K562 (cell line): ENCODE measurements around the gene CLSTN2. TPM values are rescaled to one million over a fixed set of nuclear protein-coding genes. Genes with fewer than 3 reads are reported as not detected.

ENCODE experiments used
- ATAC-seq: fragments of 200-7000 bp; cut with Tn5 transposase; 3 replicates; pipeline ENCODE4 v1.9.1; 2020; ENCODE audit warnings: moderate library complexity
- BruUV-seq: library from RNA; stranded (reverse); fragments of 400-500 nt; replicated peaks from 2 replicates; lab custom pipeline; 2021; lab: Mats Ljungman, UMichigan
- CTCF ChIA-PET: fragments of 300-600 bp; formaldehyde crosslinking; extraction: SDS; loops from one replicate; lab custom pipeline; 2021; ENCODE audit warnings: low intra/inter-chr PET ratio; lab: Yijun Ruan, JAX
- POLR2A ChIA-PET: fragments of 300-600, 350-650 bp; sonication (Branson Sonifier 250); formaldehyde crosslinking; extraction: SDS; loops from one replicate; lab custom pipeline; 2021; ENCODE audit warnings: antibody characterized with exemption, inconsistent platforms; lab: Yijun Ruan, JAX
- DNase-seq, 4 experiments: peaks; one replicate each; pipeline versions ENCODE4 v3.0.0 to v3.0.0-alpha.2; 2011 to 2018; ENCODE audit warnings: low spot score in 3 of 4, mixed read lengths in 3 of 4; ENCODE audit errors: extremely low read depth in 1 of 4
- FAIRE-seq: peaks from 2 replicates; lab custom pipeline; 2011; peaks lifted over from hg19 to GRCh38; lab: Jason Lieb, UNC
- H2AFZ ChIP-seq: 2 replicates; pipeline ENCODE4 v1.6.0; 2011; ENCODE audit warnings: low read depth, low read length, control low read depth, inconsistent platforms
- H3K27ac ChIP-seq: fragments of 200-600 bp; 3 replicates; pipeline ENCODE4 v1.8.0; 2011; ENCODE audit warnings: low read depth, mild to moderate bottlenecking, control low read depth, inconsistent platforms, low read length, moderate library complexity, mixed read lengths; ENCODE audit errors: extremely low read depth
- H3K27me3 ChIP-seq, 2 experiments: fragments of 300-600 bp in 1 of 2; 2 replicates in 1 of 2; 3 replicates in 1 of 2; pipeline versions ENCODE4 v1.6.0 to v1.8.0; 2011; ENCODE audit warnings: inconsistent platforms in 2 of 2, low read length in 2 of 2, mild to moderate bottlenecking in 1 of 2, mixed read lengths in 1 of 2, moderate library complexity in 1 of 2; ENCODE audit not compliant: control insufficient read depth in 2 of 2, insufficient read depth in 2 of 2
- H3K36me3 ChIP-seq: fragments of 300-600 bp; 3 replicates; pipeline ENCODE4 v1.8.0; 2011; ENCODE audit warnings: mild to moderate bottlenecking, low read length, inconsistent platforms; ENCODE audit not compliant: control insufficient read depth, insufficient read depth
- H3K4me1 ChIP-seq, 2 experiments: fragments of 200-600 bp in 1 of 2; replicated peaks in 1 of 2; 2 replicates in 1 of 2; 3 replicates in 1 of 2; pipeline versions ENCODE4 v1.5.1 to v1.8.0; 2011; ENCODE audit warnings: inconsistent platforms in 2 of 2, low read length in 2 of 2, mild to moderate bottlenecking in 1 of 2, mixed read lengths in 1 of 2, moderate library complexity in 1 of 2; ENCODE audit not compliant: control insufficient read depth in 2 of 2, insufficient read depth in 2 of 2
- H3K4me2 ChIP-seq: 2 replicates; pipeline ENCODE4 v1.6.1; 2011; ENCODE audit warnings: low read length, control low read depth, inconsistent platforms, mixed read lengths; ENCODE audit not compliant: insufficient read depth
- H3K4me3 ChIP-seq: fragments of 200-600 bp; sonication (generic), shearing (Covaris generic); 2 replicates; pipeline ENCODE4 v1.5.1; 2016; ENCODE audit warnings: control low read depth, inconsistent platforms
- H3K79me2 ChIP-seq: fragments of 200-600 bp; 3 replicates; pipeline ENCODE4 v1.8.0; 2011; ENCODE audit warnings: low read length, inconsistent platforms; ENCODE audit not compliant: control insufficient read depth, insufficient read depth
- H3K9ac ChIP-seq, 2 experiments: 2 replicates each; pipeline versions ENCODE4 v1.6.0 to v1.6.1; 2011; ENCODE audit warnings: low read depth in 2 of 2, low read length in 2 of 2, control low read depth in 1 of 2, inconsistent platforms in 1 of 2, mild to moderate bottlenecking in 1 of 2, mixed read lengths in 1 of 2; ENCODE audit not compliant: insufficient read depth in 1 of 2
- H3K9me1 ChIP-seq: one replicate; pipeline ENCODE4 v1.6.0; 2011; ENCODE audit warnings: inconsistent platforms, mild to moderate bottlenecking, low read length, moderate library complexity; ENCODE audit not compliant: control insufficient read depth, insufficient read depth
- H3K9me3 ChIP-seq: replicated peaks from 2 replicates; pipeline ENCODE4 v1.5.1; 2011; ENCODE audit warnings: low read depth, low read length, inconsistent platforms; ENCODE audit not compliant: control insufficient read depth, insufficient read depth
- H4K20me1 ChIP-seq: replicated peaks from 2 replicates; pipeline ENCODE4 v1.6.1; 2011; ENCODE audit warnings: low read length, inconsistent platforms, mixed read lengths; ENCODE audit not compliant: control insufficient read depth, insufficient read depth
- CBFB ChIP-seq: sonication (generic); formaldehyde crosslinking; IDR thresholded peaks from 2 replicates; pipeline ENCODE4 v1.4.0; 2020; ENCODE audit warnings: mild to moderate bottlenecking, missing genetic modification reagents
- DDX20 ChIP-seq: fragments of 450-650 bp; IDR thresholded peaks from 2 replicates; pipeline ENCODE4 v1.6.1; 2016; ENCODE audit warnings: missing genetic modification characterization, low read depth, mild to moderate bottlenecking, missing compliant biosample characterization, moderate library complexity
- GATAD2A ChIP-seq: fragments of 450-650 bp; IDR thresholded peaks from 2 replicates; pipeline ENCODE4 v1.6.1; 2017
- NELFE ChIP-seq: IDR thresholded peaks from 2 replicates; pipeline ENCODE4 v1.6.1; 2011; ENCODE audit warnings: mild to moderate bottlenecking; ENCODE audit not compliant: insufficient read depth, insufficient read length
- POLR2AphosphoS2 ChIP-seq: IDR thresholded peaks from 2 replicates; pipeline ENCODE4 v1.6.1; 2012; ENCODE audit warnings: low read length, improper control_type of control experiment
- in situ Hi-C: fragments of 300-500 bp; cut with MboI; formaldehyde crosslinking; loops from 4 replicates; pipeline ENCODE4 v1.15.0; 2018; ENCODE audit warnings: inconsistent platforms, mixed read lengths
- intact Hi-C: fragments of 100-400 bp; cut with micrococcal nuclease; formaldehyde crosslinking; loops from 2 replicates; pipeline ENCODE4 v1.14.2; 2022
- polyA plus RNA-seq, 8 experiments: library from polyadenylated mRNA; depleted of rRNA in 4 of 8; stranded (reverse) in 5 of 8; unstranded in 3 of 8; fragments of >200 nt; fragmentation: Nextera tagmentation in 2 of 8; fragmentation: Illumina TruSeq in 1 of 8; extraction: Ambion mirVana in 2 of 8; extraction: Trizol in 1 of 8; gene quantifications; 2 replicates each; pipeline versions ENCODE4 v1.2.1 to v1.2.3, GENCODE V29; 2011 to 2014; ENCODE audit warnings: inconsistent platforms in 1 of 8, missing spikeins in 1 of 8
- total RNA-seq, 7 experiments: library from RNA; depleted of rRNA in 6 of 7; stranded (reverse); fragments of >200 nt in 6 of 7; fragmentation: Illumina TruSeq in 2 of 7; extraction: Trizol in 2 of 7; gene quantifications; 2 replicates each; pipeline versions ENCODE4 v1.2.1 to v1.2.3, GENCODE V29; 2011 to 2021; ENCODE audit warnings: low replicate concordance in 1 of 7
- TF ChIP-seq, protein P1 (sequence below), 2 experiments: fragments of 450-650 bp; conservative IDR thresholded peaks; 2 replicates each; pipeline ENCODE4 v1.6.1; 2017; ENCODE audit warnings: mild to moderate bottlenecking in 2 of 2, moderate library complexity in 2 of 2

Gene CLSTN2
- total and polyA plus RNA-seq, 9 of the 15 experiments (the other 6 are each of a cell fraction or from before 2014, with no cell fraction given), result 0.02 to 0.04 (median 0.04) TPM; not detected in 6

DNA sequence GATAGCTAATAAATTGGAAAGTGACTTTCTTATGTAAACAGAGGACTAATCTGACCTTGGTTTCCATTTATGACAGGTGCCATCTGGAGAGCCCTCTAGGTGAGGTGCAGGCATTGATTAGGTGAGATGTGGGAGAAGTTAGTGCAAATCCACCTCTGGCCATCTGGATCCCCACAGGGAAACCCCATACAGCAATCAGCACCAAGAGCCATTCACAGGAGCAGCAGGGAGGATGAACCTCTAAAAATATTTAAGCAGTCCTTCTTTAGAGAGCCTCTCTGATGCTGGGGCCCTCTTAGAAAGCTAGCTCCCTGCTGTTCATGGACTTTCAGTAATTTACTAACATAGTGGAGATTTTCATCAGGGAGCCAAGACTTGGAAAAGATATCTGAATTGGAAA lies 69.3 kb downstream of the CLSTN2 start:
- no TSS peak for BruUV-seq
- ChIA-PET POLR2A (no interaction called here), CTCF (no interaction called here)
- no peak for FAIRE-seq
- Histone ChIP-seq H4K20me1 (no peaks in the 10 kb centered on the region), H3K27ac (no peak overlapping the region), H3K9ac (no peak overlapping the region), H3K9me3 (no peaks in the 10 kb centered on the region), H3K9me1 (no peaks in the 10 kb centered on the region), H3K27me3 (peaks cover 0 to 6% of the 10 kb centered on the region in 2 experiments; a peak in 1 of 5 replicates), H2AFZ (no peak overlapping the region), H3K36me3 (no peaks in the 10 kb centered on the region), H3K4me3 (no peak overlapping the region), H3K4me2 (no peak overlapping the region), H3K79me2 (no peaks in the 10 kb centered on the region), H3K4me1 (no peaks in the 10 kb centered on the region)
- in situ Hi-C loops, result no loop called here
- intact Hi-C loops, result no loop called here
- no peak for ATAC-seq
- TF ChIP-seq NELFE, result no peak
- TF ChIP-seq, protein P1, sequence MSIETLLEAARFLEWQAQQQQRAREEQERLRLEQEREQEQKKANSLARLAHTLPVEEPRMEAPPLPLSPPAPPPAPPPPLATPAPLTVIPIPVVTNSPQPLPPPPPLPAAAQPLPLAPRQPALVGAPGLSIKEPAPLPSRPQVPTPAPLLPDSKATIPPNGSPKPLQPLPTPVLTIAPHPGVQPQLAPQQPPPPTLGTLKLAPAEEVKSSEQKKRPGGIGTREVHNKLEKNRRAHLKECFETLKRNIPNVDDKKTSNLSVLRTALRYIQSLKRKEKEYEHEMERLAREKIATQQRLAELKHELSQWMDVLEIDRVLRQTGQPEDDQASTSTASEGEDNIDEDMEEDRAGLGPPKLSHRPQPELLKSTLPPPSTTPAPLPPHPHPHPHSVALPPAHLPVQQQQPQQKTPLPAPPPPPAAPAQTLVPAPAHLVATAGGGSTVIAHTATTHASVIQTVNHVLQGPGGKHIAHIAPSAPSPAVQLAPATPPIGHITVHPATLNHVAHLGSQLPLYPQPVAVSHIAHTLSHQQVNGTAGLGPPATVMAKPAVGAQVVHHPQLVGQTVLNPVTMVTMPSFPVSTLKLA (conservative IDR thresholded peaks at IDR 0.05), result no peak
- no peak for TF ChIP-seq CBFB
- no peak for TF ChIP-seq POLR2AphosphoS2
- no peak for TF ChIP-seq GATAD2A
- TF ChIP-seq DDX20 (tag), result no peak
- no peak for DNase-seq
